Peyer's patch (tissue), 4 donors: ENCODE measurements around the gene PI4KA. TPM values are rescaled to one million over a fixed set of nuclear protein-coding genes. Genes with fewer than 3 reads are reported as not detected.

Experiments
- DNase-seq, 3 donors: peaks; one replicate each; pipeline ENCODE4 v3.0.0-alpha.2; 2017 to 2019
- H3K27ac ChIP-seq, 4 donors: fragments of 200-600 bp; sonication (generic); one replicate each; pipeline ENCODE4 v1.5.1; 2016 to 2019
- H3K27me3 ChIP-seq, 2 donors: fragments of 200-600 bp; sonication (generic); one replicate each; pipeline ENCODE4 v1.5.1; 2019
- H3K36me3 ChIP-seq, 3 donors: fragments of 200-600 bp; sonication (generic); one replicate each; pipeline ENCODE4 v1.5.1; 2016 to 2019
- H3K4me1 ChIP-seq, 4 donors: fragments of 200-600 bp; sonication (generic); one replicate each; pipeline ENCODE4 v1.5.1; 2016 to 2019
- H3K4me3 ChIP-seq, 4 donors: fragments of 200-600 bp; sonication (generic); 1 replicate in 3 of 4; 2 replicates in 1 of 4; pipeline ENCODE4 v1.5.1; 2016 to 2019; ENCODE audit warnings: mild to moderate bottlenecking in 1 of 4
- H3K9me3 ChIP-seq, 4 donors: fragments of 200-600 bp; sonication (generic); one replicate each; pipeline ENCODE4 v1.5.1; 2016 to 2019; ENCODE audit warnings: mild to moderate bottlenecking in 1 of 4
- CTCF ChIP-seq, 6 experiments: fragments of 450-650 bp in 4 of 6; fragments of 200-600 bp in 2 of 6; sonication (generic) in 1 of 6; IDR thresholded peaks; one replicate each; pipeline ENCODE4 v1.5.1; 2017 to 2019; ENCODE audit warnings: antibody characterized with exemption in 6 of 6, mild to moderate bottlenecking in 3 of 6, moderate library complexity in 1 of 6
- POLR2A ChIP-seq, 2 donors: fragments of 450-650 bp; IDR thresholded peaks; one replicate each; pipeline ENCODE4 v1.5.1; 2017; ENCODE audit warnings: antibody characterized with exemption in 2 of 2, mild to moderate bottlenecking in 2 of 2, moderate library complexity in 2 of 2
- total RNA-seq, 4 donors: library from RNA; depleted of rRNA; stranded (reverse); fragments of >200 nt; gene quantifications; one replicate each; pipeline ENCODE4 v1.1.0, GENCODE V29; 2016

Gene PI4KA
- total RNA-seq, 4 donors from 2014 or later: 99.7 to 184 (median 161) TPM

DNA sequence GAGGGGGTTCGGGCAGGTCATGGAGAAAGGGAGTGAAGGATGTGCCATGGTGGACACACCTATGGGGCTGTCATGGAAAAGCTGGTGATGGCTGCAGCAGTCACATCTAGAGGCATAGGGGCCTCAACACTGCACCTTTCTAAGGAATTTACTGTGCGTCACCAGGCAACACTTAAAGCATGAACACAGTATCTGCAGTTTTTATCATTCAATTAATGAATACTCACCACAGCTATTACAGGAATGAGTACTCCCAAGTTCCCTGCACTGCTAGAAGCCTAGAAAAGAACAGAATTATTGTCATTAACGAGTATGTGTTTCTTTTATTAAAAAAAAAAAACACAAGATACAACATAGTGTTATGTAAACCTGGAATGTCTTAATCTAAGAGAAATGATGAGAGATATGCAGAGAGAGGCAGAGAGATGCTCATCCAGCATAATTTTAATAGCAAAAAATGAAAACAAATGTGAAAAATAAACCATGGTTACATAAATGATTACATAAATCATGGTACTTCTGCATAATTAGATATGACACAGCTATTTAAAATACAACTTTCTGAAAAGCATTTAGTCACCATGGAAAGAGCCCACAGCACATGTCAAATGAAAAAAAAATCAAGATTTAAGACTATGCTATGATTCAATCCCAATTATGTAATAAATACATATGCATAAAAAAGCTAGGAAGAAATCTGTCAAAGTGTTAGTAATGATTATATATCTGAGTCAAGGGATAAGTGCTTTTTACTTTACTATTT lies 65.5 kb downstream of the PI4KA start:
- H3K4me3 ChIP-seq: no peak overlapping the region
- H3K36me3 ChIP-seq: peaks cover 0 to 59% (median 0%) of the 10 kb centered on the region in 3 donors
- DNase-seq: no peak

DNA sequence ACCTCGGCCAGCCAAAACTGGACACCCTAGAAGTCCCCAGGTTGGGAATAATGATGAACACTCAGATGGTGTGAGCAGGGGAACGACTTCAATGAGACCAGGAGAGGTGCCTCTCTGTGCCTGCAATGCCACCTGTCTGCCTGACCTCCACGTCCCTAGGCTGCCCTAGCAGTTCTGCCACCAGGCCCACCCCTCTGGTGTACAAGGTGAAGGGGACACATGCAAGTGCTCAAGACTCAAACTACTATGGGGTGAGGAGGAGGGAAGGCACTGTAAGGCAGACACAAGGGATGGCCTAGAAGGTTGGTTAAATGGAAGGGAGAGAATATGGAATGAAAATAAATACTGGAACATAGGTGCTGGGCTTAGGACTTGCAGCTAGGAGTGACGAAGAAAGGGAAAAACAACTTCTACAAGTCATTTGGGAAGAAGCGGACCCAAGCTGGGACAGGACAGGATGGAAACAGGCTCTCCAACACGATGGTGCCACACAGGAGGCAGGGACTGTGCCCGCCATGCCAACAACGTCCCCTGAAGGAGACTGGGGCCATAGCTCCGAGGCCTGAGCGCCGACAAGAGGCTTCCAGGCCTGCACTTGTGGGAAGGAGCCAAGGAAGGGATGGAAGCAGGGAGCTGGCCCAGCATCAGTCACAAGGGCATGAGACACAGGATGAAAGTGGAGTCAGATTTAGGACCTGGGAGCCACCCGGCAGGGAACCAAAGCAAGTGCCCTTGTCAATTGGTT lies 66.2 kb downstream of the PI4KA start:
- no peak for DNase-seq
- Histone ChIP-seq H3K36me3 (peaks cover 0 to 59% (median 0%) of the 10 kb centered on the region in 3 donors), H3K9me3 (no peaks in the 10 kb centered on the region), H3K27me3 (no peaks in the 10 kb centered on the region), H3K27ac (no peak overlapping the region), H3K4me1 (no peaks in the 10 kb centered on the region), H3K4me3 (no peak overlapping the region)
- no peak for TF ChIP-seq POLR2A (IDR thresholded peaks at IDR 0.05)
- TF ChIP-seq CTCF (IDR thresholded peaks at IDR 0.05): no peak

More for the DNA sequence above, 65.5 kb downstream of the PI4KA start:
- Histone ChIP-seq H3K4me1 (no peaks in the 10 kb centered on the region), H3K9me3 (no peaks in the 10 kb centered on the region), H3K27ac (no peak overlapping the region), H3K27me3 (no peaks in the 10 kb centered on the region)
- no peak for TF ChIP-seq POLR2A (IDR thresholded peaks at IDR 0.05)
- TF ChIP-seq CTCF (IDR thresholded peaks at IDR 0.05): no peak

DNA sequence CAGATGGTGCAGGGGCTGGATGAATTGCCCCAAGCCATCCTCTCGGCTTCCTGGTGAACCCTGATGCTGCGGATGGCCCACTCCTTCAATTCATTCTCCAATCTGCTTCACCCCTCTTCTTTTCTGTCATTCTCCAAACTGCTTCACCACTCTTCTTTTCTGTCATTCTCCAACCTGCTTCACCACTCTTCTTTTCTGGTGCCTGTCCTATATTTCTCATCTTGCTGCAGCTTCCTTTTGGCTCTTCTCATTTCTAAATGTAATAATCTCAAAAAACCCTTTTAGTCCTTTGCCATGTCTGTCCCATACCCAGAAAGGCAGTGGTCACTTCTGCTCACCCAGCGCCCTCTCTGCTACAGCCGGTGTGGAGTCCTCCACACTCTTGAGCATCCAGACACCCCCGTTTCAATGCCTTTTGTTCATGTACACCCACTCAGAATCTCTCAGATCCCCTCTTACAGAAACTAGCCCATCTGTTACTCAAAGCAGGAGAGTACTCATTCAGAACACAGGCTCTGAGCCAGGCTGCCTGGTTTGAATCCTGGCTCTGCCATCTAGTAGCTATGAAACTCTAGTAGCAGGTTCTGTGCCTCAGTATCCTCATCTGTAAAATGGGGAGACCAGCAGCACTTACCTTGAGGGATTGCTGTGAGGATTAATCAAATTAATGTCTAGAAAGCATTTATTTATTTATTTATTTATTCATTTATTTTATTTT lies 69.8 kb downstream of the PI4KA start:
- Histone ChIP-seq H3K27ac (no peak overlapping the region), H3K4me3 (no peak overlapping the region), H3K4me1 (peaks cover 0 to 3% (median 0%) of the 10 kb centered on the region in 4 donors), H3K9me3 (no peaks in the 10 kb centered on the region), H3K36me3 (peaks cover 0 to 50% (median 0%) of the 10 kb centered on the region in 3 donors), H3K27me3 (no peaks in the 10 kb centered on the region)
- TF ChIP-seq POLR2A (IDR thresholded peaks at IDR 0.05) (no peak), CTCF (IDR thresholded peaks at IDR 0.05) (no peak)
- no peak for DNase-seq

DNA sequence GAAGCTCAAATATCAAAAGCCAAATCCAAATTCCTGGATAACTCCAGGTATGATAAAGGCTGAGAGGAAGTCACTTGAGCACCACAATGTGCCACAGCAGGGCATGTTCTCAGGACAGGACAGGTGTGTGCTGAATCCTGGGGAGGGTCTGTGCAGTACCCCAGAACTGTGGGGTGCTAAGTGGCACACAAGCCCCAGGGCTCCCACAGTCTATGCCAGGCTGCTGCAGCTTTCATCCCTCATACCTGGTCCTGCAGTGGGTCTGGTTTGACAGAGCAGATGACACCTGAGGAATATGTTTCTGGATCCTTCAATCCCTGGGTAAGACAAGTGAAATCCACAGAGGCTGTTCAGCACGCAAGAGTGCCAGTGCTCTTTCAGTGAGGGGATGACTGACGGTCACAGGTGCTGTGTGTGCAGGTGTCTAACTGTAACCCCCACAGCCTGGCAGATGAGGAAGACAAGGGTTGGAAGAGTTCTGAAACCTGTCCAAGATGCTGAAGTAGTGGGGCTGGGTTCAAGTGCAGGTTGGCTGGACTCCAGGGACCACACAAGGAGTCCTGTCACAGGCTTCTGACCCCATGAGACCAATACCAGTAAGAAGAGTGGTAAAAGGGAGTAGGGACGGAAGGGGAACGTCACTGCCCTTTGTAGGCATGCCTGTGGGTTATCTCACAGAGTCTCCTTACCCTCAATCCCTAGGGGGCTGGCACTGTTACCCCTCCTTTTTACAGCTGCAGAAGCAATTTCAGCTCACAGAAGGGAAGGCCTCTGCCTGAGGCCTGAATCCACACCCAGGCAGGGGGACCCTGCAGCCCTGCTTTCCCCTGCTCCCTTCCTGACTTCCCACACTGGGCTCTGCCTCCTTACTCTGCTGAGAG lies 70.6 kb downstream of the PI4KA start:
- H3K9me3 ChIP-seq: no peaks in the 10 kb centered on the region
- no peak for DNase-seq
- no peak overlapping the region for H3K27ac ChIP-seq
- no peaks in the 10 kb centered on the region for H3K27me3 ChIP-seq
- peaks cover 0 to 50% (median 0%) of the 10 kb centered on the region in 3 donors for H3K36me3 ChIP-seq
- peaks cover 0 to 4% (median 0%) of the 10 kb centered on the region in 4 donors for H3K4me1 ChIP-seq
- H3K4me3 ChIP-seq: no peak overlapping the region
- TF ChIP-seq CTCF (IDR thresholded peaks at IDR 0.05) (no peak), POLR2A (IDR thresholded peaks at IDR 0.05) (no peak)

GRCh38 chr22:20787223-20787622 lies 71.4 kb downstream of the PI4KA start:
- TF ChIP-seq POLR2A (IDR thresholded peaks at IDR 0.05) (no peak), CTCF (IDR thresholded peaks at IDR 0.05) (no peak)
- peaks cover 0 to 4% (median 0%) of the 10 kb centered on the region in 4 donors for H3K4me1 ChIP-seq
- no peak overlapping the region for H3K27ac ChIP-seq
- no peaks in the 10 kb centered on the region for H3K27me3 ChIP-seq
- DNase-seq: no peak
- H3K4me3 ChIP-seq: no peak overlapping the region
- H3K9me3 ChIP-seq: no peaks in the 10 kb centered on the region
- H3K36me3 ChIP-seq: peaks cover 0 to 42% (median 0%) of the 10 kb centered on the region in 3 donors
